ENCODE measurements around the gene ENDOU.

ENDOU gene

GRCh38 chr12:47742253-47742825 is 17.0 kb upstream of the ENDOU start:
- DNase-seq, result no peak

GRCh38 chr12:47741340-47741703 is 16.0 kb upstream of the ENDOU start:
- DNase-seq, result peak; percentile 82

GRCh38 chr12:47740606-47741339 is 15.5 kb upstream of the ENDOU start:
- no peak for DNase-seq

GRCh38 chr12:47739979-47740378 is 14.7 kb upstream of the ENDOU start:
- no peak for DNase-seq

GRCh38 chr12:47739297-47739696 is 14.0 kb upstream of the ENDOU start:
- DNase-seq, result no peak

- no peak for DNase-seq
Measured at GRCh38 chr12:47737936-47738594, 12.8 kb upstream of the ENDOU start.

- peak; percentile 84 for DNase-seq
Measured at GRCh38 chr12:47736877-47737676, 11.8 kb upstream of the ENDOU start.

- no peak for DNase-seq
Measured at GRCh38 chr12:47736216-47736615, 10.9 kb upstream of the ENDOU start.

- no peak for DNase-seq
Measured at GRCh38 chr12:47735649-47736048, 10.4 kb upstream of the ENDOU start.

GRCh38 chr12:47734725-47735480 is 9.6 kb upstream of the ENDOU start:
- no peak for DNase-seq

- no peak for DNase-seq
Measured at GRCh38 chr12:47733142-47733541, 7.9 kb upstream of the ENDOU start.

GRCh38 chr12:47732504-47732903 is 7.2 kb upstream of the ENDOU start:
- no peak for DNase-seq

GRCh38 chr12:47731723-47732122 is 6.4 kb upstream of the ENDOU start:
- no peak for DNase-seq

- DNase-seq, result no peak
Measured at GRCh38 chr12:47730341-47730744, 5.1 kb upstream of the ENDOU start.

- DNase-seq, result no peak
Measured at GRCh38 chr12:47729233-47729632, 3.9 kb upstream of the ENDOU start.

GRCh38 chr12:47725893-47726292 is 603 bp upstream of the ENDOU start:
- no peak for DNase-seq

- DNase-seq, result no peak
Measured at GRCh38 chr12:47722941-47723631, 2.2 kb downstream of the ENDOU start.

- no peak for DNase-seq
Measured at GRCh38 chr12:47722136-47722834, 3.0 kb downstream of the ENDOU start.

- no peak for DNase-seq
Measured at GRCh38 chr12:47721431-47721973, 3.8 kb downstream of the ENDOU start.

GRCh38 chr12:47718531-47718930 is 6.8 kb downstream of the ENDOU start:
- DNase-seq, result no peak

Data from left hindlimb (tissue), 1 donor.